Upper lobe of left lung (tissue), 4 donors: ENCODE data around the gene RORB.

Experiments used
- POLR2AphosphoS5 ChIP-seq, 2 donors: sonication (generic); formaldehyde crosslinking; IDR thresholded peaks; one replicate each; pipeline ENCODE4 v1.5.1; 2017; ENCODE audit warnings: antibody characterized with exemption in 2 of 2
- TF ChIP-seq, protein P1 (sequence below), 6 experiments: fragments of 450-650 bp in 4 of 6; fragments of 200-600 bp in 2 of 6; sonication (generic) in 2 of 6; IDR thresholded peaks; one replicate each; pipeline ENCODE4 v1.5.1; 2016 to 2019; ENCODE audit warnings: antibody characterized with exemption in 6 of 6

DNA sequence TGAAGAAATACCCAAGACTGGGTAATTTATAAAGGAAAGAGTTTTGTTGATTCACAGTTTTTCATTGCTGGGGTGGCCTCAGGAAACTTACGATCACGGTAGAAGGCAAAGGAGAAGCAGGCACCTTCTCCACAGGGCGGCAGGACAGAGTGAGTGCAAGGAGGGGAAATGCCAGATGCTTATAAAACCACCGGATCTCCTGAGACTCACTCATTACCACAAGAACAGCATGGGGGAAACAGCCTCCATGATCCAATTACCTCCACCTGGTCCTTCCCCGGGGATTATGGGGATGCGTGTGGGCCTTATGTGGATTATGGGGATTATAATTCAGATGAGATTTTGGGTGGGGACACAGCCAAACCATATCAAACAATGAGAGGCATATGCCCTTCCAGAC lies 18.5 kb upstream of the RORB start:
- TF ChIP-seq, protein P1, sequence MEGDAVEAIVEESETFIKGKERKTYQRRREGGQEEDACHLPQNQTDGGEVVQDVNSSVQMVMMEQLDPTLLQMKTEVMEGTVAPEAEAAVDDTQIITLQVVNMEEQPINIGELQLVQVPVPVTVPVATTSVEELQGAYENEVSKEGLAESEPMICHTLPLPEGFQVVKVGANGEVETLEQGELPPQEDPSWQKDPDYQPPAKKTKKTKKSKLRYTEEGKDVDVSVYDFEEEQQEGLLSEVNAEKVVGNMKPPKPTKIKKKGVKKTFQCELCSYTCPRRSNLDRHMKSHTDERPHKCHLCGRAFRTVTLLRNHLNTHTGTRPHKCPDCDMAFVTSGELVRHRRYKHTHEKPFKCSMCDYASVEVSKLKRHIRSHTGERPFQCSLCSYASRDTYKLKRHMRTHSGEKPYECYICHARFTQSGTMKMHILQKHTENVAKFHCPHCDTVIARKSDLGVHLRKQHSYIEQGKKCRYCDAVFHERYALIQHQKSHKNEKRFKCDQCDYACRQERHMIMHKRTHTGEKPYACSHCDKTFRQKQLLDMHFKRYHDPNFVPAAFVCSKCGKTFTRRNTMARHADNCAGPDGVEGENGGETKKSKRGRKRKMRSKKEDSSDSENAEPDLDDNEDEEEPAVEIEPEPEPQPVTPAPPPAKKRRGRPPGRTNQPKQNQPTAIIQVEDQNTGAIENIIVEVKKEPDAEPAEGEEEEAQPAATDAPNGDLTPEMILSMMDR (IDR thresholded peaks at IDR 0.05) = no peak
- no peak for TF ChIP-seq POLR2AphosphoS5 (IDR thresholded peaks at IDR 0.05)
